Activated T-cell treated with anti-CD3 and anti-CD28 coated beads, Interleukin-2, amount 50 U/mL, for 1 hour (primary cell): Measurements from ENCODE around the gene ZNF740.

ENCODE experiments used
- DNase-seq: peaks from one replicate; pipeline ENCODE4 v3.0.0-alpha.2; 2020

ZNF740 gene

DNA sequence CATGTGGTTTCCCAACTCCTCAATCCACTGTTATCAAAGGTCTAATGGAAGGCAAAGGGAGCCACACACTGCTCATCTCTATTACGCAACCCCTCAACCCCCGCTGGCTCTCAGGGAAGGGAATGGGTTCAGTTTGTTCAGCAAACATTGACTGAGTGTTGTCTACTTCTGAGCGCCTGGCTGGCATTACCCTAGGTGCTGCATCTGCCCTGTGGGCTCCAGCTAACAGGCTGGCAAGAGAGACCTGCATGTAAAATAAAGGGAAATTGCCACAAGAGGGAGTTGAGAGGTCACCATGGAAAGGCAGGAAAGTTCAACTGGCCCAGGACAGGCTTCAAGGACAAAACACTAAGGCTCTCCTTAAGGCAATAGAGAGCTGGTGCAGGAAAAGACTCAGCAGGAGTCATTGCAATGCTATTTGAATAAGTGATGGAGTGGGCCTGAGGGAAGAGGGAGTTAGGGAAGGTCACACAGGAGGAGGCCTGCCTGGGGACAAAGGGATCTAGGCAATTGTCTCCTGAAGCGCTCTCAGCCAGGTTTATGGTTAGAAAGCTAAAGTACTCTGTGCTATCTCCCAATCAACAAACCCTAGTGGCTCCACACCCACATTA is 5.5 kb upstream of the ZNF740 start:
- peak; percentile 13 for DNase-seq

DNA sequence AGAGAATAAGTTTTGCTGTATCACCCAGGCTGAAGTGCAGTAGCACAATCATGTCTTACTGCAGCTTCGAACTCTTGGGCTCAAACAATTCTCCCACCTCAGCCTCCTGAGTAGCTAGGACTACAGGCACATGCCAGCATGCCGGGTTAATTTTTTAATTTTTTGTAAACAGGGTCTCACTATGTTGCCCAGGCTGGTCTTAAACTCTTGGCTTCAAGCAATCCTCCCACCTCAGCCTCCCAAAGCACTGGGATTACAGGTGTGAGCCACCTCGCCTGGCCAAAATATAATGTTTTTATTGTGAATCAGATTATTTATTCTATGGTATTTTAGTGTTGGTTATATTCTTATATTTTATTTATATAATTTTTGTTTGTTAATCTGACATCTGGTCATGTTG is 3.8 kb upstream of the ZNF740 start:
- peak; percentile 1 for DNase-seq

DNA sequence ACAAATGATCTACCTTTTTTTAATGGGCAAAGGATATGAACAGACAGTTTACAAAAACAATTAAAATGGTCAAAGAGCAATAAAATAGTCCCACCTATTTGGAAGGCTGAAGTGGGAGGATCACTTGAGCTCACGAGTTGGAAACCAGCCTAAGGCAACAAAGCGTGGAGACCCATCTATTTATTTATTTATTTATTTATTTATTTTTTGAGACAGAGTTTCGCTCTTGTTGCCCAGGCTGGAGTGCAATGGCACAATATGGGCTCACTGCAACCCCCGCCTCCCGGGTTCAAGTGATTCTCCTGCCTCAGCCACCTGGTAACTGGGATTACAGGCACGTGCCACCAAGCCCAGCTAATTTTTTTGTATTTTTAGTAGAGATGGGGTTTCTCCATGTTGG is 3.1 kb upstream of the ZNF740 start:
- peak; percentile 11 for DNase-seq

DNA sequence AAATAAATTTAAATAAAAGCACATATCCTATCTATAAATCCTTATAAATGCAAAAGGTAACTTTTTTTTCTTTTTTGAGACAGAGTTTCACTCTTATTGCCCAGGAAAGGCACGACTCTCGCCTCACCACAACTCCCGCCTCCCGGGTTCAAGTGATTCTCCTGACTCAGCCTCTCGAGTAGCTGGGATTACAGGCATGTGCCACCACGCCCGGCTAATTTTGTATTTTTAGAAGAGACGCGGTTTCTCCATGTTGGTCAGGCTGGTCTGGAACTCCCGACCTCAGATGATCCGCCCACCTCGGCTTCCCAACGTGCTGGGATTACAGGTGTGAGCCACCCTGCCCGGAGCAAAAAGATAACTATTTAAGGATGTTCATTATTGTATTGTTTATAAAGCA is 1.7 kb upstream of the ZNF740 start:
- peak; percentile 11 for DNase-seq

DNA sequence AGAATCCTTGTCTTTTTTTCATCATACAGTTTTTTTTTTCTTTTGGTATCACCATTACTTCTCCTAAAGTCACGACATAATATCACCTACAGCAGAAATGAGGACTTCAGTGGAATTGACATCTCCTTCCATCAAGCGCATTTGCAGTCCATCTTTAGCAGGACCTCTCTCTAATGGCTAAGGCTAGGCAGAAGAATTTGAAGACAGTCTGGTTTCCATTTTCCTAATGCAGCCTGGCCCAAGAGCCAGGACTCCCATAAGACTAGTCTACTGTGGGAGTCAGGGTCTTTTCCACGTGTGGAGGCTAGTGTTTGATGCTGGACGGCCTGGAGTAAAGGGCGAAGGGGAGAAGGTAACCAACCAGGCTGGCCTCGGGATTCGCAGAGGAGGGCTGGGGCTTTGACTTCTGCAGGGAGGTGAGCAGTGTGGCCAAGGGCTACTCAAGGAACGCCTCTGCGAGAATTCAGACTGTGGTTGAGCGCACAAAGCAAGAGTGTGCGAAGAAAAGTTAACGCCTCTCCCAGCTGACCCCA is 769 bp upstream of the ZNF740 start:
- DNase-seq = no peak

DNA sequence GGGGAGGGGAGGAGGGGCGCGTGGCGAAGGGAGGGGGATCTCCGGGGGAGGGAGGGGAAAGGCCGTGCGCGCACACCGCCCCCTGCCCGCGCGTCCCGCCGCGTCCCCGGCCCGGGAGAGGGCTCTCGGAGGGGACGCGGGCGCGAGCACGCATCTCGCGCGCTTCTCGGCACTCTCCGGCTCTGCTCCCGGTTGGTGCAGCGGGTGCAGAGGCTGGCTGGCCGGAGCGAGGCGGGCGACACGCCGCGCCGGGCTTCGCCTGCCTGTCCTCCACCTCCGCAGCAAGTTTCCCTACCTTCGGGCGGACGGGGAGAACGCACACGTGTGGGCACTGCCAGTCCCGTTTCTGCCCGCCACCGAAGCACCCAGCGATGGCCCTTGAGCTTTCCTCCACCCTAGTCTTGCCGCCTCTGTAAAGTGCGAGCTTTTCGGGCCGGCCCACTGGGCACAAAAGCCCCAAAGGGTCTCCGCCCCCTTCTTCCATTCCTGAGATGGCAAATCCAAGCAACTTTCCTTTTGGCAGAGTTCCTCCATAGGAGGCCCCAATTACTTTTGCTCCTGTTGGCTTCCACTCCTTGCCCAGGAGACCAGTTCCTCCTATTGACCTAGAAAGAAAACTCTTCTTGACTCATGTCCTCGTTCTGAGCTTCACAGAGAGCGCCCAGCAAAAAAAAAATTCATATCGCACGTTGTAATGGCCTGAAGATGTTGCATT is 566 bp downstream of the ZNF740 start:
- DNase-seq = no peak

DNA sequence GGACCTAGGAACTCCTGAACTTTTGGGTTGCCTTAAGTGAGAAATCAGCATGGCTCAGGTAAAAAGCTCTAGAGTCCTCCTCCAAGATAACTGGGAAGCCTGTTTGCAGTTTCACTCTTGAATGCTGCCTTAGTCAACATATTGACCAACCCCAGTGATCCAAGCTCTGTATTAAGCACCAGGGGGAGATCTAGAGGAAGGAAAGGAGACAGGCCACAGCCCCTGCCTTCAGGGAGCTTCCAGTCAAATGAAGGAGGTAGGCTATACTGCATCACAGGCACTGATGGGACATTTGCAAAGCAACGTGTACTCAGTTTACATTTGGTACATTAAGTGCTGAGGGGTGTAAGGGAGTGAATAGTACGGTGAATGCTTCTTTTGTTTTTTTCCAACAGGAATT is 1.4 kb downstream of the ZNF740 start:
- peak; percentile 8 for DNase-seq

DNA sequence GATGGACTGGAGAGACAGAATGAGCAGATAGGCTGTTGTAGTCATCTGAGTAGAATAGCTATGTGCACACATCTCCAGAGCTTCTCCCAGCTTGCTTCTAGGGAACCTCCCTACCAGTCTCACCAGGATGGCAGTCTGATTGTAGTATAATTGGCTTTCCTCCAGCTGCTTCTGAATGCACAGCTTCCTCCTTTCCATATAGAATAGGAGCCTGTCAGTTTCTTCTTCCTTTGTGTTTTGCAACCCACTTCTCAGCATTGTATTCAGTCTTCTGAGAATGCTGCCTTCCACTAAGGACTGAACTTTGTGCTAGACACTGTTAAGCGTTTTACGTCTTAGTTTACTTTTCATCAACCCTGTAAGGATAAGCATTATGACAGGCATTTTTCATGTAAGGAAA is 2.4 kb downstream of the ZNF740 start:
- no peak for DNase-seq

DNA sequence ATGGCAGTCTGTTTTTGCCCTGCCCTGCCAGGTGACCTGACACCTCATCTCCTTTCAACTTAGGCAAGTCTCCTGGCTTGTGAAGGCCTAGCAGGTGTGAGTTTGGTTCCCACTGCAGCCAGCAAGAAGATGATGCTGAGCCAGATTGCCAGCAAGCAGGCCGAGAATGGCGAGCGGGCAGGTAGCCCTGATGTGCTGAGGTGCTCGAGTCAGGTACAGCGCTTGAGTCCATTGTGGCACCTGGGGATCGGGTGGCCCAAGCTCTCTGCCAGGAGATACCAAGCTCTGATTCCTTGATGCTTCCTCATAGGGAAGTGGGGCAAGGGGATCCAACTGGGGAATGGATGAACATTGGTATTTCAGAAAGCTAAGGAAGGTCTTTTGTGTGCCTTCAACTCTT is 4.3 kb downstream of the ZNF740 start:
- DNase-seq = peak; percentile 16

DNA sequence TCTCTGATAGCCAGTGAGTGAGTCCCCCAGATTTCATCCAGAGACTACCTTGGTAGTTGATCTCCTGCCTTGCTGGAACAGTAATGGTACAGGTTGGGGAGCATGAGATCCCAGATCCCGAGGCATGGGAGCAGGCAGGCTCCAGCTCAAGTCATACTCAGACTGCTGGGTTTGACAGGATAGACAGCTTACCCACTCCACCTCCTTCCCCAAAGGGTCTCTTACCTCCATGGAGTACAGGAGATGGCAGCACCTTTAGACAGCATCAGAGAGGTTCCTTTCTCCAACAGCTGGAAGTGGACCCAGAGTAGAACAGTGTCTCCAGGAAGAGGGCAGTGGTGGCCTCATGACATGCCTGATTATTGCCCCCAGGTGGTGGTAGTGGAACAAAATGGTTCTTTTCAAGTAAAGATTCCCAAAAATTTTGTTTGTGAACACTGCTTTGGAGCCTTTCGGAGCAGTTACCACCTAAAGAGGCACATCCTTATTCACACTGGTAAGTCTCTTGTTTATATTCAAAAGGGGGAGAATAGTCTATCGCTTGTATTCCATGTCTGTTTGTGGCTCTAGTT is 5.1 kb downstream of the ZNF740 start:
- peak; percentile 5 for DNase-seq

DNA sequence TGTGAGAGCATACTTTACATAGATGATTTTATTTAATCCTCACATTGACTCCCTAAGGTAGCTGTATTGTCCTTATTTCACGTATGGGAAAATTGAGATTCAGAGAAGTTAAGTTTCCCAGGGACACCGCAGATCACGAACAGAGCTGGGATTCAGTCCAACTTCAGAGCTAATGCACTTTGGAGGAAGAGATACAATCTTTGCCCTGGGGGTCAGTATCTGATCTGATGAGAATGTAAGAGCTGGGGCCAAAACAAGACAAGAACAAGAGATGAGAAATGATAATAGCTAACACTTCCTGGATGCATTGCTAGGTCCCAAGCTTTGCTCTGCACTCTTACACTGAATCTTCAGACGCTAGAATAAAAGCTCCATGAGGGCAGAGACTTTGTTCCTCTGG is 6.2 kb downstream of the ZNF740 start:
- no peak for DNase-seq

DNA sequence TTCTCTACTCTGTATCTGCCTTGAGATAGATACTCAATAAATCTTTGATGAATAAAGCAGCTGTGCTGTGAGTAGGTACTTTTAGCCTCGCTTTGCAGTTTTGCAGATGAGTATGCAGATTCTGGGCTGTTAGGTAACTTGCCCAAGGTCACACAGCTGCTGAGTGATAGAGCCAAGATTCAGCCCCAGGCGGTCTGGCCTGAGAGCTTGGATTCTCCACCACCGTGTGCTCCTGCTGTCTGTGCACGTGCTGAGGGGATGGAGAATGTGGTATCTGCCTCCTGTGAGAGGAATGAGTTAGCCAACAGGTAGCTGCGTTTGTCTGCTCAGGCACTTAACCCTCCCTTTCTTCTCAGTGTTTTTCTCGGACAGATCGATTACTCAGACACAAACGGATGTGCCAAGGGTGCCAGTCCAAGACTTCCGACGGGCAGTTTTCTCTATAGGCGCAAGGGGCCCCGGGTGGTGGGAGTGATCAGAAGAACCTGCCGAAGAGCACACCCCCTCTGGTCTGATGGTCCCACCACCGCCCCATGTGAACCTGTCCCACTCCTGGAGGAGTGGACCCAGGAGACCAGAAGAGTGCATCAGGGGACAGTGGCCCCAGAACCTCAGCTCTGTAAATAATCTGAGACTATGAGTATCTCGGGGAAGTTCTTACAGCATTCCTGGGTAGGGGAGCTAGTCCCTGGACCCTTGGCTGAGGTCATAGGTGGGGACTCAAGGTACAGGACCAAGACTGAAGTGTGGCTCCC is 6.8 kb downstream of the ZNF740 start:
- DNase-seq = peak; percentile 8

DNA sequence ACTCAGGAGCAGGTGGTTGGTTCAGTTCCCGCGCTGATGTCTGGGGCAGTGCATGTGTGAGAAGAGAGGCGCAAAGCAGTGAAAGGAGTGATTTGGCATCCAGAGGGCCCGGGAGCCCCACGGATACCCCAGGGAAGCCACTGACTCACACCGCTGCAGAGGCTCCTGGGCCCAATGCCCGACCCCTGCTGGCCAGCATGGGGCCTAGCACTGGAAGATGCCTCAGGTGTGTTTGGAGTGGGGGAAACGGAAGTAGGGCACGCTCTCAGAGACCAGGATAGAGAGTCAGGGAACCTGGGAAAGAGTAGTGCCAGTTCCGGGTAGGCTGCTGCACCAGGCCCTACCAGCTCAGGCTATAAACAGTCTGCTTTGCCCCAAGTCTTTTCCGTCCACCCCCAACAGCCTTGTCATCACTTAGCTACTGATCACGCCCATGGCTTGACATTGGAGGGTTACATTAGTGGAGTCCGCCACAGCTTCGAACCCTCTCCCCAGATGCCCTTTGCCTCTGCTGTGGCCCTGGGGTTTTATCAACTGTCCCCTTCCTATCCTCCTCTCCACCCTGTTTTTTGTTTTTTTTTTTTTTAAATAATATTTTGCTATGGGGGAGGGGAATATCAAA is 9.7 kb downstream of the ZNF740 start:
- peak; percentile 66 for DNase-seq

DNA sequence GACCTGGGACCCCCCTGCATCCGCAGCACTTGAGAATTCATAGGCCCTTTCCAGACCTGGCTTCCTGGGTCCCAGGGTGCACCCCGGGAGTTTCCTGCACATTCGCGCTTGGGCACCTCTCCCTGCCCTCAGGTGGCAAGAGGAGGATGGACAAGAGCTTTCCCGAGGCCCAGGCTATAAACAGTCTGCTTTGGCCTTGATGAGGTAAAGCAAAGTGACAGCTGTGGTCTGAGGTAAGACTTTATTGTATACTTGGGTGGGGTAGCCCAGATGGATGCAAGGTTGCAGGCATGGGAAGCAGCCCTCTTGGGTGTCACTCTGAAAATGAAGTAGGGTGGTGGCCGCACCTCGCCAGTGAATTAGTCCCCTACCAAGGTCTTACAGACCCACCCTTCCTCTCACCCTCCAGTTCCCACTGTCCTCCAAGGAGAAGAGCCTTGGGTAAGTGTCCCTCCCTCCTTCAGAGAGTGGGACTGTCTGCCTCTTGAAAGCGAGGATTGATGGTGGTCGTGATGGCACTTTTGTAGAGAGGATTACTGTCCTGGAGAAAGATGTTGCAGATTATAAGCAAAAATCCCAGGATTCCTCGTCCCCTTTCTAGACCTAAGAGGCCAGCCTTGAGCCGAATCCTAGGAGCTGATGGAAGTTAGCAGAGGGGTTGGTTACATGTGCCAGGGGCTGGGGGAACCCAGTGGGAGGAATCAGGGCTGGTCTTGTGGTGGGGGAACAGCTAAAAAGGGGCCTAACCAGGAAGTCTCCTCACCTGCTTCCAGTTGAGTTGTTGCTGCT is 10.8 kb downstream of the ZNF740 start:
- peak; percentile 12 for DNase-seq

DNA sequence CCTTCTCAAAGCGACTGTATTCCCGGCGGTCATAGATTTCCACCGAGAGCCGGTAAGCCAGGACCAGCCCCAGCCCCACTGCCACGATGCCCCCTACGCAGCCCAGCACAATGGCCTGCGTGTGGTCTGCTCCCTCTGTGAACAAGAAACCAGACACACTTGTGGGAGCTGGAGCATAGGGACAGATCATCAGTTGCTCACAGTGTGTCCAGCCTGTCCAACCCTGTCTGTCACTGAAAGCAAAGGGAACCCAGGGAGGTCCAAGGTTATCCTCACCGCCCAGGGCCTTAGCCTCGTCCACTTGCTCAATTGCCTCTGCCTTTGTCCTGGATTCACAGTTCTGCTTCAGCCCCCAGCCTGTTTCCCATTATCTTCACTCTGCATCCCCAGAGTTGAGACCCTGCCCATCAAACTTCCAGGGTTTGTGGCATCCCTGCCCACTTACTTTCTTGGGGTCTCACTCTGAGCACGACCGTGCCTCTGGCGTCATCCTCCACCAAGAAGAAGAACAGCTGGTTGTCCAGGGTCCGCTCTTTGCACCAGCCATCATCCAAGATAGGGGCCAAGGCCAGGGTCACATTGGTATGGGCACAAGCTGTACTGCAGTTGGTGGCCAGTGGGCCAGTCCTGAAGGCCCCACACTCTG is 11.5 kb downstream of the ZNF740 start:
- peak; percentile 13 for DNase-seq

DNA sequence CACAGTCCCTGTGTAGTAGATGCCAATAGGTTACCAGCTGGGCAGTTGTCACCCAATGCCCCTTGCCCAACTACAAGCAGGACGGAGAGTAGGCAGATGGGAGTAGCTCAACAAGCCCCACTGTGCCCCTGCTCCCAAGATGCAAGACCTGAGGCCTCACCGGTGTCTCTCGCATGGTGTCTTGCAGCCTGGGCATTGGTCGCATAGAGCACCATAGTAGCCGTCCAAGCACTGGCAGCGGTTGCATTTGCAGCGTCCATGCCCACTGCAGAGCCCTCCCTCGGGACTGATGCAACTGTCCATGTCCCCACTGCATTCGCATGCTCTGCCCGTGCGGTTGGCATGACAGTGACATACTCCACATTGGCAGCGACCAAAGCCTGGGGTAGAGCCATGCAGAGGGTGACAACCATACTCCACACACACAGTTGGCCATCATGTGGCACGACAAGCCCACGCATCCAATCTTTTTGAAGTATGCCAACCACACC is 12.1 kb downstream of the ZNF740 start:
- peak; percentile 18 for DNase-seq

DNA sequence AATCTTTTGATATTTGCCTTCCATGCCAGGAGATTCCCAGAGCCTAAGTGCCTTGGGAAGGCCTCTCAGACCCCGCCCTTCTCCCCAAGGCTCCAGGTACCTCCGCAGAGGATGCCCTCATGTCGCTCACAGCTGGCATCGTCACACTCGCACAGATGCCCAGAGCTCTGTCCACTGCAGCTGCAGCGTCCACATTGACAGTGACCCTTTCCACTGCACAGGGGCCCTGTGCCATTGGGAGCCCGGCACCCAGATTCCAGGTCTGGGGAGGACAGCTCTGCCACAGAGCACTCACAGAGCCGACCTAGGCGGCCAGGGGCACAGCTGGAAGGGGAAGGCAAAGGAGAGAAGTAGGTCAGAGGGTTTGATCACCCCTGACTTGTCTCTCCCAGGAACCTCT is 12.5 kb downstream of the ZNF740 start:
- DNase-seq = peak; percentile 1

DNA sequence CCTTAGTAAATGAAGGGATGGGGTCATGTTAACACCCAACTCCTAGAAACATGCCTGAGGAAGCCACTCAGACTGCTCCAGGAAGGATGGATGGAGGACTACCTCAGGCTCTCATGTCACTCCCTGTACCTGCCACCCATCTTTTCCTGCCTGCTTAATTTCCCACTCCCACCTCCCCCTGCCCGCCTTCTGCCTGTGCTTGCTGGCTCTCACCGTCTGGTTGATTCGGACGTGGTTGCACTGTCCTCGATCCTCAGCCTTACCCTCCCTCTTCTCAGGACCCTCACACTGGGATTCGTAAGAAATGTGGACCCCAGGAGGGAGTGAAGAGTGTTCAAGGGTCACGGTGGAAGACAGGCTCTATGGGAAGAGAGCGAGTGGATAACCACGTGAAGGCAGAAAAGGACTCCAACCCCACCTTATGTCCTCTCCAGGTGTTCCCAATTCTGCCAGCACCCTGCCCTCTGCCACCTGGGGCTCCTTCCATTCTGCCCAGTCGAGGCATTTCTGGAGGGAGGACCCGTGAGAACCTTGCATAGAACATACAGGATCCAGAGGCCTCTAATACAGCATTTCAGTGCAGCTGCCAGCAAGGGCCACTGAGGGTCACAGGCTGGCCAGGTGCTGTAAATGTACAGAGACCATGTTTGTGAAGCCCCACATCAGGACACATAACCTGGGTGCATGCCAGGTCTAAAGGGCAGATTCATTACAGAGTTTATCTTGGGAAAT is 13.6 kb downstream of the ZNF740 start:
- peak; percentile 9 for DNase-seq

DNA sequence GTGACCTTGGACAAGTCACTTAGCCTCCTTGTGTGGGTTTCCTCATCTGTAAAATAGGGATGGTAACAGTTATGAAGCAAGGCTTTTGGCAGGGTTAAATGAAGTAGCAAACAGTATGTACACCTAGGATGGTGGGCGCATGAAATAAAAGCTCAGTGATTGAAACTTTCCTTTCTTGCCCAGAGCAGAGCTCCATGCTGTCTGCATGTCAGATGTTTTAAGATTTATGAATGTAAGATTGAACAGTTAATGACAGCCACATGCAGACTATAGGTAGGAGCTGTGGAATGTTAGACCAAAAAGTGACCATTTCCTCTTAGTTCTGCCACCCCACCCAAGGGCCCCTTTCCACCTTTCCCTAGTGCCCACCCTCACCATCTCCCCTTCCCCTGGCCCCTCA is 14.5 kb downstream of the ZNF740 start:
- no peak for DNase-seq

DNA sequence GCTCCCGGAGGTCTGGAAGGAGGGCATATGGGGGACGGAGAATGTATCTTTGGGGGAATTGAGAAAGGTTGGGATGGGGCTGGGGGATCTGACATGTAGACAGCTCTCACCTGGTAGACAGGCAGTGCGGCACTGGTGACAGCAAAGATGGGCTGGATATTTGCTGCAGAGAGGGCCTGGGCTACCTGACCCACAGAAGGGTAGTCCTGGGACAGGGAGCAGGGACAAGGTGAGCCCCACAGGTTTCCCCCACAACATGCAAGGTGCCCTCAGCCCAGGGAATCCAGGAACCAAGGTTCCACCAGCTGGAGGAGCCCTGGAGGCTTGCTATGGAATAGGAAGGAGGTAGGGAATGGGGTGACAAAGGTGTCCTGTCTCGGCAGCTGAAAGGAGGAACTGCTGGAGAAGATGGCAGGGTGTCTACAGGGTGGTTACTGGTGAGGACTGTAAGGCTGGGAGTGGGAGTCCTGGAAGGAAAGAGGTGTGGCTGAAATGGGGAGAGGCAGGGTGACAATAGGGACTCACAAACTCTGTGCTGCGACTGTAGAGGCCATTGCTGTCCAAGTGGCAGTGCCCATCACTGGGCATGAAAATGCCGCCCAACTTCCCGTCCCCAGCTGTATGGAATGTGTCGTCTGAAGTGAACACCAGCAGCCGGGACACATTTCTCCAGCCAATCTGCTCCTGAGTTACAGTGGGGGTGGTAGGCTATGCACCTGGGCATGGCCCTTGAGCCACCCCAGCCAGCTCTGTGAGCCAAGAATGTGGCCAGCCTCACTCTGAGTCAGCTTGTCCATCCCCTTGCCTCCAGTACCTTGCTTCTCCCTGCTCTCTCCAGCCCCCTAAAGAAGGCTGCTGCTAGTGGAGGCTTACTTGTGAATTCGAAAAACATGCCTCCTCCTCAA is 15.2 kb downstream of the ZNF740 start:
- DNase-seq = peak; percentile 14
